GM18861 (cell line): ENCODE data around the gene ARHGAP28.
A peak's percentile ranks its signal among the peaks of the same experiment; 100 is the strongest.

Experiments used
- ATAC-seq: cut with Tn5 transposase; IDR thresholded peaks from one replicate; pipeline ENCODE4 v1.9.1; 2021; ENCODE audit not compliant: unreplicated experiment

ARHGAP28 gene

GRCh38 chr18:6729247-6730091 lies at the start of gene ARHGAP28:
Gene ARHGAP28 (plus strand): TSS chr18:6729716. CDS start chr18:6729822, 106 bp downstream.
- peak; percentile 46 for ATAC-seq

- no peak for ATAC-seq
These were observed 48.1 kb upstream of the ARHGAP28 start for GRCh38 chr18:6681331-6681875.

GRCh38 chr18:6682437-6683111 lies 46.9 kb upstream of the ARHGAP28 start:
- no peak for ATAC-seq

GRCh38 chr18:6683112-6683876 lies 46.2 kb upstream of the ARHGAP28 start:
- ATAC-seq, result no peak

- no peak for ATAC-seq
These were observed 41.8 kb upstream of the ARHGAP28 start for GRCh38 chr18:6687676-6688075.

- ATAC-seq, result no peak
These were observed 20.6 kb upstream of the ARHGAP28 start for GRCh38 chr18:6708890-6709289.

GRCh38 chr18:6711467-6711866 lies 18.0 kb upstream of the ARHGAP28 start:
- ATAC-seq, result no peak

- no peak for ATAC-seq
These were observed 17.1 kb upstream of the ARHGAP28 start for GRCh38 chr18:6712401-6712800.

GRCh38 chr18:6714010-6714409 lies 15.5 kb upstream of the ARHGAP28 start:
- no peak for ATAC-seq

- no peak for ATAC-seq
These were observed 11.2 kb upstream of the ARHGAP28 start for GRCh38 chr18:6718267-6718666.

- ATAC-seq, result no peak
These were observed 10.2 kb upstream of the ARHGAP28 start for GRCh38 chr18:6719098-6719846.

GRCh38 chr18:6719910-6720683 lies 9.4 kb upstream of the ARHGAP28 start:
- no peak for ATAC-seq

- ATAC-seq, result no peak
These were observed 7.8 kb upstream of the ARHGAP28 start for GRCh38 chr18:6721755-6722154.

- ATAC-seq, result no peak
These were observed 6.8 kb upstream of the ARHGAP28 start for GRCh38 chr18:6722690-6723089.

- no peak for ATAC-seq
These were observed 5.2 kb upstream of the ARHGAP28 start for GRCh38 chr18:6724331-6724730.

- no peak for ATAC-seq
These were observed 1.2 kb upstream of the ARHGAP28 start for GRCh38 chr18:6728331-6728730.

- ATAC-seq, result no peak
These were observed 688 bp upstream of the ARHGAP28 start for GRCh38 chr18:6728809-6729246.

- no peak for ATAC-seq
These were observed 1.1 kb downstream of the ARHGAP28 start for GRCh38 chr18:6730416-6731221.

- no peak for ATAC-seq
These were observed 1.7 kb downstream of the ARHGAP28 start for GRCh38 chr18:6731222-6731596.
